WTC11 (cell line): ENCODE results near the gene OR5M11. TPM values are rescaled to one million over a fixed set of nuclear protein-coding genes. Genes with fewer than 3 reads are reported as not detected.
"Not testable (repeated sequence)": the region's sequence is repeated elsewhere in the genome, so short reads cannot be mapped to it uniquely, and the experiment has no call there.

Experiments
- ATAC-seq: fragments of 200-7000 bp; cut with Tn5 transposase; 2 replicates; pipeline ENCODE4 v1.10.0; 2021; ENCODE audit warnings: mild to moderate bottlenecking, moderate library complexity
- Bru-seq: library from RNA; stranded (reverse); fragments of 400-500 nt; gene quantifications from one replicate; lab custom pipeline; 2021; lab: Mats Ljungman, UMichigan
- CTCF ChIA-PET: fragments of 300-600 bp; sonication (Branson Sonifier 250); formaldehyde crosslinking; loops from one replicate; lab custom pipeline; 2021; ENCODE audit warnings: antibody characterized with exemption; lab: Charles Lee
- POLR2A ChIA-PET: fragments of 350-600 bp; sonication (Branson Sonifier 250); formaldehyde crosslinking; loops from one replicate; lab custom pipeline; 2021; ENCODE audit warnings: antibody characterized with exemption; lab: Charles Lee
- DNase-seq: peaks from one replicate; pipeline ENCODE4 v3.0.0; 2021; ENCODE audit warnings: low spot score
- H3K27ac Mint-ChIP-seq: 2 replicates; pipeline ENCODE4 v1.8.0; 2021; ENCODE audit warnings: mixed read lengths
- H3K27me3 Mint-ChIP-seq: 2 replicates; pipeline ENCODE4 v1.8.0; 2021; ENCODE audit warnings: low read depth, mild to moderate bottlenecking, moderate library complexity, mixed read lengths
- H3K36me3 Mint-ChIP-seq: 2 replicates; pipeline ENCODE4 v1.8.0; 2021; ENCODE audit warnings: mixed read lengths
- H3K4me1 Mint-ChIP-seq: 2 replicates; pipeline ENCODE4 v1.8.0; 2022; ENCODE audit warnings: mixed read lengths
- H3K4me3 Mint-ChIP-seq: 2 replicates; pipeline ENCODE4 v1.8.0; 2021; ENCODE audit warnings: mild to moderate bottlenecking, moderate library complexity, mixed read lengths
- H3K9me3 Mint-ChIP-seq: 2 replicates; pipeline ENCODE4 v1.8.0; 2021; ENCODE audit warnings: mixed read lengths
- CREM ChIP-seq: sonication (generic); formaldehyde crosslinking; IDR thresholded peaks from 2 replicates; pipeline ENCODE4 v1.8.1; 2022; ENCODE audit warnings: mild to moderate bottlenecking, missing genetic modification reagents, moderate library complexity
- E2F4 ChIP-seq: sonication (generic); formaldehyde crosslinking; IDR thresholded peaks from 2 replicates; pipeline ENCODE4 v1.8.1; 2022; ENCODE audit warnings: low read depth, mild to moderate bottlenecking, moderate library complexity, missing genetic modification reagents, borderline replicate concordance
- GRHL2 ChIP-seq: fragments of 250-450 bp; sonication (Bioruptor Pico); IDR thresholded peaks from 2 replicates; pipeline ENCODE4 v1.8.0; 2022; ENCODE audit warnings: mild to moderate bottlenecking, moderate library complexity; ENCODE audit not compliant: insufficient replicate concordance, severe bottlenecking
- MLX ChIP-seq: sonication (generic); formaldehyde crosslinking; IDR thresholded peaks from 2 replicates; pipeline ENCODE4 v1.8.1; 2023; ENCODE audit warnings: mild to moderate bottlenecking, missing genetic modification reagents, moderate library complexity
- NR1H2 ChIP-seq: sonication (generic); formaldehyde crosslinking; IDR thresholded peaks from 2 replicates; pipeline ENCODE4 v1.9.0; 2021; ENCODE audit warnings: mild to moderate bottlenecking, moderate library complexity, missing genetic modification reagents
- SP1 ChIP-seq: sonication (generic); formaldehyde crosslinking; conservative IDR thresholded peaks from 2 replicates; pipeline ENCODE4 v1.8.1; 2022; ENCODE audit warnings: missing genetic modification reagents
- TCF7 ChIP-seq: sonication (generic); formaldehyde crosslinking; IDR thresholded peaks from 2 replicates; pipeline ENCODE4 v1.8.0; 2022; ENCODE audit warnings: mild to moderate bottlenecking, low read depth, missing genetic modification reagents, moderate library complexity
- TEAD4 ChIP-seq: sonication (generic); formaldehyde crosslinking; IDR thresholded peaks from 2 replicates; pipeline ENCODE4 v1.8.0; 2022; ENCODE audit warnings: mild to moderate bottlenecking, missing genetic modification reagents
- ZNF416 ChIP-seq: fragments of 250-450 bp; sonication (Bioruptor Pico); IDR thresholded peaks from 2 replicates; pipeline ENCODE4 v1.9.0; 2021; ENCODE audit warnings: mild to moderate bottlenecking, inconsistent platforms
- ZNF423 ChIP-seq: fragments of 250-450 bp; sonication (Bioruptor Pico); IDR thresholded peaks from 2 replicates; pipeline ENCODE4 v2.1.2; 2022; ENCODE audit warnings: mild to moderate bottlenecking, moderate library complexity
- long read RNA-seq, 3 experiments: library from RNA in 1 of 3; library from capped mRNA in 1 of 3; library from polyadenylated mRNA in 1 of 3; unstranded in 2 of 3; stranded (forward) in 1 of 3; transcript quantifications; one replicate each; pipeline ENCODE4 v2.0.0, GENCODE V29; 2021
- total RNA-seq: library from RNA; stranded (reverse); gene quantifications from 3 replicates; pipeline ENCODE4 v1.2.3, GENCODE V29; 2021
- TF ChIP-seq, protein P1 (sequence below): sonication (generic); formaldehyde crosslinking; IDR thresholded peaks from 2 replicates; pipeline ENCODE4 v1.8.0; 2023; ENCODE audit warnings: missing genetic modification reagents, mild to moderate bottlenecking, borderline replicate concordance
- TF ChIP-seq, protein P2 (sequence below): fragments of 250-450 bp; sonication (Bioruptor Pico); IDR thresholded peaks from 2 replicates; pipeline ENCODE4 v1.9.0; 2021; ENCODE audit warnings: mild to moderate bottlenecking, borderline replicate concordance

The OR5M11 gene
- not detected in 3 replicates for total RNA-seq
- not detected for Bru-seq, nascent RNA
- long read RNA-seq, experiment 1: 0 reads
- long read RNA-seq, experiment 2: 0 reads
- long read RNA-seq, experiment 3: 0 reads

GRCh38 chr11:56543157-56543556 is at the start of gene OR5M11:
Gene OR5M11 (minus strand): TSS chr11:56543257. CDS start chr11:56543257, 0 bp downstream.
- no peak within 1 kb of the TSS for H3K27ac Mint-ChIP-seq
- no peaks in the 10 kb centered on the region for H3K27me3 Mint-ChIP-seq
- H3K4me1 Mint-ChIP-seq: no peaks in the 10 kb centered on the region
- H3K36me3 Mint-ChIP-seq: no peaks in the 10 kb centered on the region
- no peak within 1 kb of the TSS for H3K4me3 Mint-ChIP-seq
- DNase-seq (no peak), ATAC-seq (no peak)
- H3K9me3 Mint-ChIP-seq: peaks cover 37% of the 10 kb centered on the region
- TF ChIP-seq SP1 (CRISPR knock-in tag): no peak
- TF ChIP-seq ZNF416 (CRISPR knock-in tag): no peak
- no peak for TF ChIP-seq CREM (CRISPR knock-in tag)
- no peak for TF ChIP-seq NR1H2 (CRISPR knock-in tag)
- no peak for TF ChIP-seq TCF7 (CRISPR knock-in tag)
- TF ChIP-seq GRHL2: no peak
- no peak for TF ChIP-seq E2F4
- TF ChIP-seq ZNF423 (CRISPR knock-in tag): no peak
- TF ChIP-seq TEAD4: no peak
- TF ChIP-seq, protein P1, sequence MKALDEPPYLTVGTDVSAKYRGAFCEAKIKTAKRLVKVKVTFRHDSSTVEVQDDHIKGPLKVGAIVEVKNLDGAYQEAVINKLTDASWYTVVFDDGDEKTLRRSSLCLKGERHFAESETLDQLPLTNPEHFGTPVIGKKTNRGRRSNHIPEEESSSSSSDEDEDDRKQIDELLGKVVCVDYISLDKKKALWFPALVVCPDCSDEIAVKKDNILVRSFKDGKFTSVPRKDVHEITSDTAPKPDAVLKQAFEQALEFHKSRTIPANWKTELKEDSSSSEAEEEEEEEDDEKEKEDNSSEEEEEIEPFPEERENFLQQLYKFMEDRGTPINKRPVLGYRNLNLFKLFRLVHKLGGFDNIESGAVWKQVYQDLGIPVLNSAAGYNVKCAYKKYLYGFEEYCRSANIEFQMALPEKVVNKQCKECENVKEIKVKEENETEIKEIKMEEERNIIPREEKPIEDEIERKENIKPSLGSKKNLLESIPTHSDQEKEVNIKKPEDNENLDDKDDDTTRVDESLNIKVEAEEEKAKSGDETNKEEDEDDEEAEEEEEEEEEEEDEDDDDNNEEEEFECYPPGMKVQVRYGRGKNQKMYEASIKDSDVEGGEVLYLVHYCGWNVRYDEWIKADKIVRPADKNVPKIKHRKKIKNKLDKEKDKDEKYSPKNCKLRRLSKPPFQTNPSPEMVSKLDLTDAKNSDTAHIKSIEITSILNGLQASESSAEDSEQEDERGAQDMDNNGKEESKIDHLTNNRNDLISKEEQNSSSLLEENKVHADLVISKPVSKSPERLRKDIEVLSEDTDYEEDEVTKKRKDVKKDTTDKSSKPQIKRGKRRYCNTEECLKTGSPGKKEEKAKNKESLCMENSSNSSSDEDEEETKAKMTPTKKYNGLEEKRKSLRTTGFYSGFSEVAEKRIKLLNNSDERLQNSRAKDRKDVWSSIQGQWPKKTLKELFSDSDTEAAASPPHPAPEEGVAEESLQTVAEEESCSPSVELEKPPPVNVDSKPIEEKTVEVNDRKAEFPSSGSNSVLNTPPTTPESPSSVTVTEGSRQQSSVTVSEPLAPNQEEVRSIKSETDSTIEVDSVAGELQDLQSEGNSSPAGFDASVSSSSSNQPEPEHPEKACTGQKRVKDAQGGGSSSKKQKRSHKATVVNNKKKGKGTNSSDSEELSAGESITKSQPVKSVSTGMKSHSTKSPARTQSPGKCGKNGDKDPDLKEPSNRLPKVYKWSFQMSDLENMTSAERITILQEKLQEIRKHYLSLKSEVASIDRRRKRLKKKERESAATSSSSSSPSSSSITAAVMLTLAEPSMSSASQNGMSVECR (CRISPR knock-in tag): no peak
- TF ChIP-seq MLX (CRISPR knock-in tag): no peak
- TF ChIP-seq, protein P2, sequence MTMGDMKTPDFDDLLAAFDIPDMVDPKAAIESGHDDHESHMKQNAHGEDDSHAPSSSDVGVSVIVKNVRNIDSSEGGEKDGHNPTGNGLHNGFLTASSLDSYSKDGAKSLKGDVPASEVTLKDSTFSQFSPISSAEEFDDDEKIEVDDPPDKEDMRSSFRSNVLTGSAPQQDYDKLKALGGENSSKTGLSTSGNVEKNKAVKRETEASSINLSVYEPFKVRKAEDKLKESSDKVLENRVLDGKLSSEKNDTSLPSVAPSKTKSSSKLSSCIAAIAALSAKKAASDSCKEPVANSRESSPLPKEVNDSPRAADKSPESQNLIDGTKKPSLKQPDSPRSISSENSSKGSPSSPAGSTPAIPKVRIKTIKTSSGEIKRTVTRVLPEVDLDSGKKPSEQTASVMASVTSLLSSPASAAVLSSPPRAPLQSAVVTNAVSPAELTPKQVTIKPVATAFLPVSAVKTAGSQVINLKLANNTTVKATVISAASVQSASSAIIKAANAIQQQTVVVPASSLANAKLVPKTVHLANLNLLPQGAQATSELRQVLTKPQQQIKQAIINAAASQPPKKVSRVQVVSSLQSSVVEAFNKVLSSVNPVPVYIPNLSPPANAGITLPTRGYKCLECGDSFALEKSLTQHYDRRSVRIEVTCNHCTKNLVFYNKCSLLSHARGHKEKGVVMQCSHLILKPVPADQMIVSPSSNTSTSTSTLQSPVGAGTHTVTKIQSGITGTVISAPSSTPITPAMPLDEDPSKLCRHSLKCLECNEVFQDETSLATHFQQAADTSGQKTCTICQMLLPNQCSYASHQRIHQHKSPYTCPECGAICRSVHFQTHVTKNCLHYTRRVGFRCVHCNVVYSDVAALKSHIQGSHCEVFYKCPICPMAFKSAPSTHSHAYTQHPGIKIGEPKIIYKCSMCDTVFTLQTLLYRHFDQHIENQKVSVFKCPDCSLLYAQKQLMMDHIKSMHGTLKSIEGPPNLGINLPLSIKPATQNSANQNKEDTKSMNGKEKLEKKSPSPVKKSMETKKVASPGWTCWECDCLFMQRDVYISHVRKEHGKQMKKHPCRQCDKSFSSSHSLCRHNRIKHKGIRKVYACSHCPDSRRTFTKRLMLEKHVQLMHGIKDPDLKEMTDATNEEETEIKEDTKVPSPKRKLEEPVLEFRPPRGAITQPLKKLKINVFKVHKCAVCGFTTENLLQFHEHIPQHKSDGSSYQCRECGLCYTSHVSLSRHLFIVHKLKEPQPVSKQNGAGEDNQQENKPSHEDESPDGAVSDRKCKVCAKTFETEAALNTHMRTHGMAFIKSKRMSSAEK (CRISPR knock-in tag): no peak
- POLR2A ChIA-PET: no interaction called here
- CTCF ChIA-PET: no interaction called here

- H3K27ac Mint-ChIP-seq, ATAC-seq, H3K27me3 Mint-ChIP-seq, CTCF ChIA-PET, H3K4me3 Mint-ChIP-seq, POLR2A ChIA-PET, H3K4me1 Mint-ChIP-seq, DNase-seq: not testable (repeated sequence)
- H3K36me3 Mint-ChIP-seq: peaks cover 29% of the 10 kb centered on the region
- peaks cover 47% of the 10 kb centered on the region for H3K9me3 Mint-ChIP-seq
Observed at GRCh38 chr11:56592088-56592717, 49.1 kb upstream of the OR5M11 start.
